ENCODE measurements around the gene SLC9A7. TPM values are rescaled to one million over a fixed set of nuclear protein-coding genes. Genes with fewer than 3 reads are reported as not detected.
A peak's percentile ranks its signal among the peaks of the same experiment; 100 is the strongest.

SLC9A7 gene
- total RNA-seq, 1 experiment from 2014 or later = 20.9 TPM

DNA sequence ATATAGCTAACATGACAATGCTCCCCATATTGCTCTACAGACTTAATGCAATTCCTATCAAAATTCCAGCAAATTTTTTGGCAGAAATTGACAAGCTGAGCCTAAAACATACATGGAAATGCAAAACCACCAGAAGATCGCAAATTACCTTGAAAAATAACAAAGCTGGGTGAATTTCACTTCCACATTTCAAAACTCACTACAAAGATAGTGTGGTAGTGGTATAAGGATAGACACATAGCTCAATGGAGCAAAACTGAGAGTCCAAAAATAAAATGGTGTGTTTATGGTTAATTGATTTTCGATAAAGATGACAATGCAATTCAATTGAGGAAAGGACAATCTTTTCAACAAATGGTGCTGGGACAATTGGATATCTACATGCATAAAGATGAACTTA, 65.8 kb downstream of the SLC9A7 start:
- no peaks in the 10 kb centered on the region; the same call in 1 of the 2 replicates for H3K79me2 ChIP-seq (ENCODE audit: low read depth)
- H3K4me2 ChIP-seq = no peak overlapping the region
- DNase-seq = no peak
- BruUV-seq (replicated peaks) = no TSS peak
- H3K4me1 ChIP-seq (replicated peaks; ENCODE audit: insufficient read depth) = no peaks in the 10 kb centered on the region
- H3K9me3 ChIP-seq (ENCODE audit: insufficient read depth, low read depth) = no peaks in the 10 kb centered on the region
- no peaks in the 10 kb centered on the region for H3K27me3 ChIP-seq (ENCODE audit: insufficient read depth, low read depth)
- H2AFZ ChIP-seq = no peak overlapping the region
- no peak overlapping the region for H3K27ac ChIP-seq
- TF ChIP-seq, protein P1, sequence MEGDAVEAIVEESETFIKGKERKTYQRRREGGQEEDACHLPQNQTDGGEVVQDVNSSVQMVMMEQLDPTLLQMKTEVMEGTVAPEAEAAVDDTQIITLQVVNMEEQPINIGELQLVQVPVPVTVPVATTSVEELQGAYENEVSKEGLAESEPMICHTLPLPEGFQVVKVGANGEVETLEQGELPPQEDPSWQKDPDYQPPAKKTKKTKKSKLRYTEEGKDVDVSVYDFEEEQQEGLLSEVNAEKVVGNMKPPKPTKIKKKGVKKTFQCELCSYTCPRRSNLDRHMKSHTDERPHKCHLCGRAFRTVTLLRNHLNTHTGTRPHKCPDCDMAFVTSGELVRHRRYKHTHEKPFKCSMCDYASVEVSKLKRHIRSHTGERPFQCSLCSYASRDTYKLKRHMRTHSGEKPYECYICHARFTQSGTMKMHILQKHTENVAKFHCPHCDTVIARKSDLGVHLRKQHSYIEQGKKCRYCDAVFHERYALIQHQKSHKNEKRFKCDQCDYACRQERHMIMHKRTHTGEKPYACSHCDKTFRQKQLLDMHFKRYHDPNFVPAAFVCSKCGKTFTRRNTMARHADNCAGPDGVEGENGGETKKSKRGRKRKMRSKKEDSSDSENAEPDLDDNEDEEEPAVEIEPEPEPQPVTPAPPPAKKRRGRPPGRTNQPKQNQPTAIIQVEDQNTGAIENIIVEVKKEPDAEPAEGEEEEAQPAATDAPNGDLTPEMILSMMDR (conservative IDR thresholded peaks at IDR 0.05) = no peak
- no peak for TF ChIP-seq EZH2 (IDR thresholded peaks at IDR 0.05; ENCODE audit: low read depth)
- POLR2A ChIA-PET (ENCODE audit: unreplicated experiment) = interaction anchor here (0.6 kb wide), 1 partner anchor 425 kb away, joined by 4 read pairs; no protein-coding TSS in a partner anchor
- H3K36me3 ChIP-seq (ENCODE audit: low read depth) = no peaks in the 10 kb centered on the region
- intact Hi-C loops (cut with micrococcal nuclease; ENCODE audit: unreplicated experiment) = no loop called here
- no peak overlapping the region for H3K4me3 ChIP-seq
- H3F3A ChIP-seq (ENCODE audit: insufficient read depth, low read depth) = no peaks in the 10 kb centered on the region
- H3K9me2 ChIP-seq (ENCODE audit: insufficient read depth) = no peaks in the 10 kb centered on the region
- CTCF ChIA-PET = interaction anchor here (0.6 kb wide), 1 partner anchor 691 kb away, joined by 3 read pairs; no protein-coding TSS in a partner anchor
- H4K20me1 ChIP-seq (ENCODE audit: insufficient read depth) = no peaks in the 10 kb centered on the region

DNA sequence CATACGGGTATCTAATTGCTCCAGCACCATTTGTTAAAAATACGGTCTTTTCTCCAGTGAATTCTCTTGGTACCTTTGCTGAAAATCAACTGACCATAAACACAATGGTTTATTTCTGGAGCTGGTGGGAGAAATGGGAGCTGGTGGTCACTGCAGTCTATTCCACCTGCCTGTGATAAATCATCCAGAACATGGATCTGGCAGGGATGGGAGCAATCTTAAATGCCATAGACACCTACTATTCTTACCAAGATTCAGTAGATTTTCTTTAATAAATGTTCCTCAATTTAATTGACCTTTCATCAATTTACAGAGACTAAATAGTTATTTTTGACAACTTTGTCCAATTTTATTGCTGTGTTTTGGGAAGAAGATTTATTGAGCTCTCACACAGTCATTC, 68.1 kb downstream of the SLC9A7 start:
- no peak for DNase-seq
- Histone ChIP-seq H2AFZ (no peak overlapping the region), H3F3A (ENCODE audit: insufficient read depth, low read depth) (no peaks in the 10 kb centered on the region; the same call in 1 of the 2 replicates), H3K27ac (no peak overlapping the region), H3K9me2 (ENCODE audit: insufficient read depth) (no peaks in the 10 kb centered on the region), H3K27me3 (ENCODE audit: insufficient read depth, low read depth) (no peaks in the 10 kb centered on the region), H3K79me2 (ENCODE audit: low read depth) (peaks cover 10% of the 10 kb centered on the region), H3K4me1 (replicated peaks; ENCODE audit: insufficient read depth) (peaks cover 3% of the 10 kb centered on the region; the same call in 1 of the 2 replicates), H3K4me2 (no peak overlapping the region), H3K4me3 (no peak overlapping the region), H3K36me3 (ENCODE audit: low read depth) (no peaks in the 10 kb centered on the region), H3K9me3 (ENCODE audit: insufficient read depth, low read depth) (no peaks in the 10 kb centered on the region), H4K20me1 (ENCODE audit: insufficient read depth) (no peaks in the 10 kb centered on the region)
- ChIA-PET CTCF (no interaction called here), POLR2A (ENCODE audit: unreplicated experiment) (no interaction called here)
- TF ChIP-seq, protein P1 (conservative IDR thresholded peaks at IDR 0.05) = no peak
- TF ChIP-seq EZH2 (IDR thresholded peaks at IDR 0.05; ENCODE audit: low read depth) = no peak
- intact Hi-C loops (cut with micrococcal nuclease; ENCODE audit: unreplicated experiment) = no loop called here
- BruUV-seq (replicated peaks) = no TSS peak

DNA sequence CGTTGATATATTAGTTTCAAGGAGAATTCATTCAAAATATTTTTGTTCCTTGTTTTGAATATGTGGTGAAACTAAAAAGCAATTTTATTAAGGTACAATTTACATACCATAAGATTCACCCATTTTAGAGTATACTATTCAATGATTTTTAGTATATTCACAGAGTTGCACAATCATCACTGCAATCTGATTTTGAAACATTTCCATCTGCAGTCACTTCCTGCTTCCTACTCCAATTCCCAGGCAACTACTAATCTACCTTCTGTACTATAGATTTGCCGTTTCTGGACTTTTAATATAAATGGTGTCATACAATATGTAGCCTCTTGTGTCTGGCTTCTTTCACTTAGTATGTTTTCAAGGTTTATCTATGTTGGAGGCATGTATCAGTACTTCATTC, 71.3 kb downstream of the SLC9A7 start:
- Histone ChIP-seq H3K79me2 (ENCODE audit: low read depth) (peaks cover 10% of the 10 kb centered on the region), H3K4me2 (peak overlapping the region; percentile 10; the same call in 1 of the 2 replicates), H3K27me3 (ENCODE audit: insufficient read depth, low read depth) (no peaks in the 10 kb centered on the region), H3K9me3 (ENCODE audit: insufficient read depth, low read depth) (no peaks in the 10 kb centered on the region), H3F3A (ENCODE audit: insufficient read depth, low read depth) (no peaks in the 10 kb centered on the region; the same call in 1 of the 2 replicates), H3K27ac (peak overlapping the region; percentile 29; the same call in 1 of the 2 replicates), H3K9me2 (ENCODE audit: insufficient read depth) (no peaks in the 10 kb centered on the region), H2AFZ (no peak overlapping the region), H3K4me1 (replicated peaks; ENCODE audit: insufficient read depth) (peaks cover 3% of the 10 kb centered on the region; the same call in 1 of the 2 replicates), H4K20me1 (ENCODE audit: insufficient read depth) (no peaks in the 10 kb centered on the region), H3K36me3 (ENCODE audit: low read depth) (no peaks in the 10 kb centered on the region), H3K4me3 (no peak overlapping the region)
- ChIA-PET POLR2A (ENCODE audit: unreplicated experiment) (no interaction called here), CTCF (no interaction called here)
- TF ChIP-seq, protein P1 (conservative IDR thresholded peaks at IDR 0.05) = no peak
- TF ChIP-seq EZH2 (IDR thresholded peaks at IDR 0.05; ENCODE audit: low read depth) = no peak
- no peak for DNase-seq
- intact Hi-C loops (cut with micrococcal nuclease; ENCODE audit: unreplicated experiment) = loop anchor here (10.0 kb wide), 1 partner anchor 67 kb away; the partner anchor contains the start of gene SLC9A7
- BruUV-seq (replicated peaks) = no TSS peak
